DND-41 (cell line): ENCODE results near the gene FMO4.

ENCODE experiments used
- EZH2 ChIP-seq: IDR thresholded peaks from 3 replicates; pipeline ENCODE4 v1.6.1; 2012; ENCODE audit warnings: borderline replicate concordance, low read depth, mild to moderate bottlenecking, moderate library complexity, low read length, inconsistent platforms; ENCODE audit not compliant: severe bottlenecking
- TF ChIP-seq, protein P1 (sequence below): IDR thresholded peaks from 2 replicates; pipeline ENCODE4 v1.5.1; 2012; ENCODE audit warnings: borderline replicate concordance, low read length, moderate library complexity, mild to moderate bottlenecking; ENCODE audit not compliant: poor library complexity, severe bottlenecking; ENCODE audit errors: extremely low read depth

GRCh38 chr1:171295821-171296220 is 18.2 kb upstream of the FMO4 start:
- TF ChIP-seq, protein P1, sequence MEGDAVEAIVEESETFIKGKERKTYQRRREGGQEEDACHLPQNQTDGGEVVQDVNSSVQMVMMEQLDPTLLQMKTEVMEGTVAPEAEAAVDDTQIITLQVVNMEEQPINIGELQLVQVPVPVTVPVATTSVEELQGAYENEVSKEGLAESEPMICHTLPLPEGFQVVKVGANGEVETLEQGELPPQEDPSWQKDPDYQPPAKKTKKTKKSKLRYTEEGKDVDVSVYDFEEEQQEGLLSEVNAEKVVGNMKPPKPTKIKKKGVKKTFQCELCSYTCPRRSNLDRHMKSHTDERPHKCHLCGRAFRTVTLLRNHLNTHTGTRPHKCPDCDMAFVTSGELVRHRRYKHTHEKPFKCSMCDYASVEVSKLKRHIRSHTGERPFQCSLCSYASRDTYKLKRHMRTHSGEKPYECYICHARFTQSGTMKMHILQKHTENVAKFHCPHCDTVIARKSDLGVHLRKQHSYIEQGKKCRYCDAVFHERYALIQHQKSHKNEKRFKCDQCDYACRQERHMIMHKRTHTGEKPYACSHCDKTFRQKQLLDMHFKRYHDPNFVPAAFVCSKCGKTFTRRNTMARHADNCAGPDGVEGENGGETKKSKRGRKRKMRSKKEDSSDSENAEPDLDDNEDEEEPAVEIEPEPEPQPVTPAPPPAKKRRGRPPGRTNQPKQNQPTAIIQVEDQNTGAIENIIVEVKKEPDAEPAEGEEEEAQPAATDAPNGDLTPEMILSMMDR: no peak
- TF ChIP-seq EZH2: no peak
